Measurements from ENCODE around the gene NES. TPM values are rescaled to one million over a fixed set of nuclear protein-coding genes. Genes with fewer than 3 reads are reported as not detected.

The NES gene, protein sequence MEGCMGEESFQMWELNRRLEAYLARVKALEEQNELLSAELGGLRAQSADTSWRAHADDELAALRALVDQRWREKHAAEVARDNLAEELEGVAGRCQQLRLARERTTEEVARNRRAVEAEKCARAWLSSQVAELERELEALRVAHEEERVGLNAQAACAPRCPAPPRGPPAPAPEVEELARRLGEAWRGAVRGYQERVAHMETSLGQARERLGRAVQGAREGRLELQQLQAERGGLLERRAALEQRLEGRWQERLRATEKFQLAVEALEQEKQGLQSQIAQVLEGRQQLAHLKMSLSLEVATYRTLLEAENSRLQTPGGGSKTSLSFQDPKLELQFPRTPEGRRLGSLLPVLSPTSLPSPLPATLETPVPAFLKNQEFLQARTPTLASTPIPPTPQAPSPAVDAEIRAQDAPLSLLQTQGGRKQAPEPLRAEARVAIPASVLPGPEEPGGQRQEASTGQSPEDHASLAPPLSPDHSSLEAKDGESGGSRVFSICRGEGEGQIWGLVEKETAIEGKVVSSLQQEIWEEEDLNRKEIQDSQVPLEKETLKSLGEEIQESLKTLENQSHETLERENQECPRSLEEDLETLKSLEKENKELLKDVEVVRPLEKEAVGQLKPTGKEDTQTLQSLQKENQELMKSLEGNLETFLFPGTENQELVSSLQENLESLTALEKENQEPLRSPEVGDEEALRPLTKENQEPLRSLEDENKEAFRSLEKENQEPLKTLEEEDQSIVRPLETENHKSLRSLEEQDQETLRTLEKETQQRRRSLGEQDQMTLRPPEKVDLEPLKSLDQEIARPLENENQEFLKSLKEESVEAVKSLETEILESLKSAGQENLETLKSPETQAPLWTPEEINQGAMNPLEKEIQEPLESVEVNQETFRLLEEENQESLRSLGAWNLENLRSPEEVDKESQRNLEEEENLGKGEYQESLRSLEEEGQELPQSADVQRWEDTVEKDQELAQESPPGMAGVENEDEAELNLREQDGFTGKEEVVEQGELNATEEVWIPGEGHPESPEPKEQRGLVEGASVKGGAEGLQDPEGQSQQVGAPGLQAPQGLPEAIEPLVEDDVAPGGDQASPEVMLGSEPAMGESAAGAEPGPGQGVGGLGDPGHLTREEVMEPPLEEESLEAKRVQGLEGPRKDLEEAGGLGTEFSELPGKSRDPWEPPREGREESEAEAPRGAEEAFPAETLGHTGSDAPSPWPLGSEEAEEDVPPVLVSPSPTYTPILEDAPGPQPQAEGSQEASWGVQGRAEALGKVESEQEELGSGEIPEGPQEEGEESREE (N-terminal part only)
- 10 to 100 TPM; 14.8 to 26.6 TPM for total RNA-seq

DNA sequence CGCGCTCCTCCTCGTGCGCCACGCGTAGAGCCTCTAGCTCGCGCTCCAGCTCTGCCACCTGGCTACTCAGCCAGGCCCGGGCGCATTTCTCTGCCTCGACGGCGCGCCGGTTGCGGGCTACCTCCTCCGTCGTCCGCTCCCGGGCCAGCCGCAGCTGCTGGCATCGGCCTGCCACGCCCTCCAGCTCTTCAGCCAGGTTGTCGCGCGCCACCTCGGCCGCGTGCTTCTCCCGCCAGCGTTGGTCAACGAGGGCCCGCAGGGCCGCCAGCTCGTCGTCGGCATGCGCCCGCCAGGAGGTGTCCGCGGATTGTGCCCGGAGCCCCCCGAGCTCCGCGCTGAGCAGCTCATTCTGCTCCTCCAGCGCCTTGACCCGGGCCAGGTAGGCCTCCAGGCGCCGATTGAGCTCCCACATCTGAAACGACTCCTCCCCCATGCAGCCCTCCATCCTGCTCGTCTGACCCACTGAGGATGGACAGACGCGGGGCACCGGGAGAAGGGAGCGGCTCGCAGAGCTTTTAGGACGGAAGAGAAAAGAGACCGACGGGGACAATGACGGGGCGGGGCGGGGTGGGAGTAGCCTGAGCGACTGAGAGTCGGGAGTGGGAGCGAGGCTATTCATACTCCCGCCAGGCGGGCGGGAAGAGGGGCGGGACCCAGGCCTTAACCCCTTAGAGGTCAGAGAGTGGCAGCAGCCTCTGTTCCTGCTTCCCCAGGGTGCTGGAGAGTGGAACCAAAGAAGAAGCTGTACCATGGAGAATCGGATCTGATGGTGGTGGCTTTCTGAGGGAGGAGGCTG lies at the start of gene NES:
NES (minus strand) TSS at position 588 of the 796 bp plus-strand sequence; CDS start at position 445, 143 bp downstream.

DNA sequence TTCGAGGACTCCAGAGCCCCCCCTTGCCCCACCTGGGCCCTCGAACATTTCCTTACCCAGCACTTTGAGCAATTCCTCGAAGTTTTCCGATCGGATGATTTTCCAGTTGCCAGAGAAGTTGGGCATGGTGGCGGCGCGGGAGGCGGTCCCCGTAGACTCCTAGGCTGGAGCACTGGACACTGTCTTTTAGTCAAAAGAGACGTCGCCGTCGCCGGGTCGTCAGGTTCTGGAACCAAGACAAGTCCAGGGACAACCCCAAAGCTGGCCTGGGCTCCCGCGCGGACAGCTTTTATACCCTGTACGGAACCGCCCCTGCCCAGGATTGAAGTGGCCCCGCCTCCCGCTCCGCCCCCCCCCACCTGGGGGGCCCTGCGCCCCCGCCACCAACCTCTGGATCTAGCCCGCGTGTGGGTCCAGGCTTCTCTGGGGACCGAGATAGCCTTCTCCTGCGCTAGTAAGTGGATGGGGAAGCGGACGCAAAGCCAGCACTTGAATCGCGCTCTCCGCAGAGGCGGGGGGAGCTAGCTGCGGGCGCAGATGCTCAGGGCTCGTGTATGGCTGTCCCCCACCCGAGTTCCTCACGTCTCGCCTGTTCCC lies 28.2 kb upstream of the NES start, which contains the start of gene CRABP2:
CRABP2 (minus strand) TSS at position 263 of the 597 bp plus-strand sequence; CDS start at position 126, 137 bp downstream.

DNA sequence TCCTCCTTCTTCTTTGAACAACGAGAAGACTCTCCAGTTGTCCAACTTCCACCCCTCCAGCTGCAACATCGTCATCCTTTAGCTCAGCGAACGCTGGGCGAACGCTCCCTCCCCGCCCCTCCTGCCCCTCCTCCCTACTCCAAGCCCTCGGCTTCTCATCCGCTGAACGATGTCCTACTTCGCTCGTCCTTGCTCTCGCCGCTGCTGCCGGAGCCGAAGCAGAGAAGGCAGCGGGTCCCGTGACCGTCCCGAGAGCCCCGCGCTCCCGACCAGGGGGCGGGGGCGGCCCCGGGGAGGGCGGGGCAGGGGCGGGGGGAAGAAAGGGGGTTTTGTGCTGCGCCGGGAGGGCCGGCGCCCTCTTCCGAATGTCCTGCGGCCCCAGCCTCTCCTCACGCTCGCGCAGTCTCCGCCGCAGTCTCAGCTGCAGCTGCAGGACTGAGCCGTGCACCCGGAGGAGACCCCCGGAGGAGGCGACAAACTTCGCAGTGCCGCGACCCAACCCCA lies 35.4 kb downstream of the NES start, which contains the start of gene BCAN:
BCAN (plus strand) TSS at position 357 of the 504 bp plus-strand sequence. CDS start 3,938 bp downstream, outside the sequence.

DNA sequence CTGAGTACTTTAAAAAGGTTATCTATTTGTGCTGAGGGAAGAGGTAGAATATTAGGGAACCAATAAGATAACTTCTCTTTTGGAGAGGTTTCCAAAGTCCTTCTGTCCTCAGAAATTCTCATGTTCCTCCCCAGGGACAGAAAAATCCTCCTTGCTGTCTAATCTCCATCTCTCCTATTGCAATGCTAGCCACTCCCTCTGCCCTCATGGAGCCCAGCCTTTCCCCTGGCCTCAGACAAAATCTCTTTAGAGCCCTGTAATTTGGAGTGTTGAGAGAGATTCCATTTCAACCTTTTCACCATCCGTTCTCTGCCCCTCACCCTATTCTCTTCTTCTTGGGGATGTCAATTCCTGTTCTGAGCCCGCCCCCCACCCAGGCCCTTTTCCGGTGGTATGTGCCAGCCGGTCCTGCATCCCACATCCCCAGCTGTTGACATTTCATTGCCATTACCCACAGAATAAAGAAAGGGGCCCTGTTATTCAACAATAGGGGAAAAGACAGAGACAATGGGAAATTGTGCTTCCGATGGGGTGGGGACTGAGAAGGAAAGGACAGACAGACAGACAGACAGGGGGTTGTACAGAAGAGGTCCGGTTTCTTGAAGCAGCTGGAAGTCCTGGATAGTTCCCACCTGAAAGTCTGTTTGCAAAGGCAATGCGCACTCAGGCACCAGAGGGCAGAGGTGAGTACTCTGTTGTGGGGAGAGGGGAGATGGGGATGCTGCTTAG lies 58.2 kb downstream of the NES start, which contains the start of gene HAPLN2:
HAPLN2 (plus strand) TSS at position 563 of the 729 bp plus-strand sequence. CDS start 4,076 bp downstream, outside the sequence.

Other genes with a start within 250 kb of the NES start
- 10 to 100 TPM; 17.6 to 18.2 TPM for gene MEF2D, start 176.6 kb downstream of the NES start, total RNA-seq
- 10 to 100 TPM; 26.8 to 31.6 TPM for gene IQGAP3, start 104.8 kb downstream of the NES start, total RNA-seq
- not detected for gene TTC24, start 97.7 kb downstream of the NES start, total RNA-seq
- gene NAXE, start 85.6 kb downstream of the NES start, total RNA-seq: 100 to 1,000 TPM; 112 to 129 TPM
- gene GPATCH4, start 75.9 kb downstream of the NES start, total RNA-seq: 10 to 100 TPM; 18.2 to 26.6 TPM
- not detected for gene HAPLN2, start 58.0 kb downstream of the NES start, total RNA-seq
- 100 to 1,000 TPM in 1 of 2 donors, 10 to 100 TPM in 1; 25.0 to 131 TPM for gene BCAN, start 35.3 kb downstream of the NES start, total RNA-seq
- 1 to 10 TPM in 1 of 2 donors, not detected in 1; 1.7 TPM for gene CRABP2, start 28.2 kb upstream of the NES start, total RNA-seq
- 10 to 100 TPM in 1 of 2 donors, 1 to 10 TPM in 1; 7.3 to 15.1 TPM for gene METTL25B, start 51.1 kb upstream of the NES start, total RNA-seq
- gene ISG20L2, start 51.4 kb upstream of the NES start, total RNA-seq: 10 to 100 TPM; 22.4 to 25.0 TPM
- gene MRPL24, start 63.7 kb upstream of the NES start, total RNA-seq: 10 to 100 TPM; 37.5 to 42.0 TPM
- gene HDGF, start 74.3 kb upstream of the NES start, total RNA-seq: 100 to 1,000 TPM; 125 to 176 TPM
- 10 to 100 TPM; 20.0 to 22.0 TPM for gene PRCC, start 90.1 kb upstream of the NES start, total RNA-seq
- not detected for gene SH2D2A, start 139.4 kb upstream of the NES start, total RNA-seq
- gene INSRR, start 181.7 kb upstream of the NES start, total RNA-seq: not detected
- gene NTRK1, start 183.5 kb upstream of the NES start, total RNA-seq: under 1 TPM in 1 of 2 donors, not detected in 1; under 0.01 TPM
- gene PEAR1, start 216.3 kb upstream of the NES start, total RNA-seq: not detected
- not detected for gene LRRC71, start 243.2 kb upstream of the NES start, total RNA-seq